ENCODE measurements around the gene NDUFS2.

DNA sequence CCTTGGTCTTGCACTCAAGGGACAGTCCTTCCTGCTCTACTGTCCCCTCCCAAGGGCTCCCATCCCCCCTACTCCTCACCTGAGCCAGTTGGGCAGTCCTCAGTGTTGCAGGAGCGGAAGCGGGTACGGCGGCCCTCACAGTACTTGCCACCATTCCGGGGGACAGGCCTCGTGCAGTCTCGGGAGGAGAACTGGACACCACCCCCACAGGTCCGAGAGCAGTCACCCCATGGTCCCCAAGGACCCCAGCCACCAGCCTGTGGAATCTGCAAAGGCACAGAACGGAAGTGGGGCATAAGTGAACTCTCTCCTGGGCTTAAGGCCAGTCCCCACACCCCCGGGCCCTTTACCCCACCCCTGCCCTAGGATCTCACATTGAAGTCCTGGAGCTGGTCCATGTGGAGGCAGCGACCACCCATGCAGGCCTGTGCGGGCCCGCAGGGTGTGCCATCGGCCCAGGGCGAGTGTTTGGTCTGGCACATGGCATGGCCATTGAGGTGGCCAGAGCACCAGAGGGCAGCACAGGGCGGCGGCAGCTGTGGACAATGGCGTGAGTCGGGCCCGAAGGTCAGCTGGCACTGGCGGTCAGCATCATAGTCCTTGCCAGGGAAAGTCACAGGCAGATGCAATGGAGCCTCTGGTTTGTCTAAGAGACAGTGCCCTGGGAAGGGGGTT, 8.5 kb upstream of the NDUFS2 start:
- TF ChIP-seq, protein P1, sequence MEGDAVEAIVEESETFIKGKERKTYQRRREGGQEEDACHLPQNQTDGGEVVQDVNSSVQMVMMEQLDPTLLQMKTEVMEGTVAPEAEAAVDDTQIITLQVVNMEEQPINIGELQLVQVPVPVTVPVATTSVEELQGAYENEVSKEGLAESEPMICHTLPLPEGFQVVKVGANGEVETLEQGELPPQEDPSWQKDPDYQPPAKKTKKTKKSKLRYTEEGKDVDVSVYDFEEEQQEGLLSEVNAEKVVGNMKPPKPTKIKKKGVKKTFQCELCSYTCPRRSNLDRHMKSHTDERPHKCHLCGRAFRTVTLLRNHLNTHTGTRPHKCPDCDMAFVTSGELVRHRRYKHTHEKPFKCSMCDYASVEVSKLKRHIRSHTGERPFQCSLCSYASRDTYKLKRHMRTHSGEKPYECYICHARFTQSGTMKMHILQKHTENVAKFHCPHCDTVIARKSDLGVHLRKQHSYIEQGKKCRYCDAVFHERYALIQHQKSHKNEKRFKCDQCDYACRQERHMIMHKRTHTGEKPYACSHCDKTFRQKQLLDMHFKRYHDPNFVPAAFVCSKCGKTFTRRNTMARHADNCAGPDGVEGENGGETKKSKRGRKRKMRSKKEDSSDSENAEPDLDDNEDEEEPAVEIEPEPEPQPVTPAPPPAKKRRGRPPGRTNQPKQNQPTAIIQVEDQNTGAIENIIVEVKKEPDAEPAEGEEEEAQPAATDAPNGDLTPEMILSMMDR (IDR thresholded peaks at IDR 0.05) = peak; percentile 32; the same call in 1 of the 2 replicates
- no peak for TF ChIP-seq ZFX (IDR thresholded peaks at IDR 0.05; ENCODE audit: borderline replicate concordance)
